Heart left ventricle (tissue), 13 donors: Measurements from ENCODE around the gene SCYL1.

ENCODE experiments used
- CTCF ChIP-seq, 12 donors: fragments of 200-600 bp; sonication (generic) in 4 of 12; IDR thresholded peaks; one replicate each; pipeline versions ENCODE4 v1.5.0 to v1.8.0; 2018 to 2022; ENCODE audit warnings: antibody characterized with exemption in 12 of 12, mild to moderate bottlenecking in 5 of 12
- POLR2A ChIP-seq, 2 donors: fragments of 450-650 bp; IDR thresholded peaks; one replicate each; pipeline ENCODE4 v1.6.1; 2017; ENCODE audit warnings: antibody characterized with exemption in 2 of 2, mild to moderate bottlenecking in 2 of 2, moderate library complexity in 2 of 2
- donor health status: ischemic (EF 13 %, LVEDD 7.1; RV severe dilation, severe dysfunction).
- donor health status: DM: no; HTN: yes; CAD: no.
- donor health status: DM: no; HTN: no; CAD: no.
- donor health status: ischemic (EF 25% LVEDD 6.9; RV normal size, moderate dysfunction).
- donor health status: ischemic (EF 25% LVEDD 5.7; RV mildly dilated, moderate dysfunction).
- donor health status: ischemic (EF 35%, LVEDD 5.7; RV mildly dilated, moderate dysfunction).
- donor health status: nonischemic (EF 11% LVEDD 7.7; RV severe dilation, severe dysfunction).
- donor health status: DM: yes; HTN: yes; CAD: no.
- donor health status: PGD.
- donor health status: ischemic (EF 29% LVEDD 5.4; RV normal size, mild dysfunction).
- donor health status: nonischemic (EF 23%, LVEDD 6.1; RV moderate dilation, normal function).

DNA sequence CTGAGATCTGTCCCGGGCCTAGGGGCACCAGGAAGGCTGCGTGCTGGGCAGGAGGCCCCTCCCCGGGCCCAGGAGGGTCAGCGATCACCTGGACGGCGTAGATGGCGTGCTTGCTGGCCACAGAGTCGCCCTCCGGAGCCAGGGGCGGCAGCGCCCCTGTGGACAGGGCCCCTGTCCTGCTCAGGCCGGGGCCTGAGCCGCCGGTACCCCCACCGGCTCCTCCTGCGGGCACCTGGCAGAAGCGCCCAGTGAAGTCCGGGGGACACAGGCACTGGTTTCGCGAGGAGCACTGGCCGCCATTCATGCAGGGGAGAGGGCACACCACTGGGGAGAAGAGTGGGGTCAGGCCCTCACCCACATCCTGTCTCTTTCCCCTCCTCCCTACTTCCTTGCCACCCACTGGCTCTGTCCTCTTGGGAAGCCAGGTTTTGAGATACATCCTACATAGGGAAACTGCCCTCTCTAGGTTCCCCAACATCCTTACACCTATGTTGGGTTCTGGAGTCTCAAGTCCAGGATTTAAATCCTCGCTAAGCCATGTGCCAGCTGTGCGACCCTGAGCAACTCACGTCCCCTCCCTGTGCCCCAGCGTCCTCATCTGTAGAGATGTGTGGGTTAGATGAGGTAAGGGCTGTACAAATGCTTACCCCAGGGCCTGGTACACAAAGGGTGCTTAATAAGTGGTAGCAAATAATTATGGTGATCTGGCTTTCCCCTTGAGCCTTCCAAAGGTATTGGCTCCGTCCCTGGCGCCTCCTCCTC lies 29.4 kb downstream of the SCYL1 start:
- TF ChIP-seq CTCF (IDR thresholded peaks at IDR 0.05): no peak
- no peak for TF ChIP-seq POLR2A (IDR thresholded peaks at IDR 0.05)
